ENCODE results near the gene PLB1.

GRCh38 chr2:28516950-28517349 lies 21.1 kb downstream of the PLB1 start:
- no peak for TF ChIP-seq CEBPG (CRISPR knock-in tag; IDR thresholded peaks at IDR 0.05)
- no peak for TF ChIP-seq CEBPG (tag; conservative IDR thresholded peaks at IDR 0.05 in 1 of 2, IDR thresholded peaks at IDR 0.05 in 1 of 2)
- TF ChIP-seq TAF7 (tag; IDR thresholded peaks at IDR 0.05), result no peak
- TF ChIP-seq, protein P1, sequence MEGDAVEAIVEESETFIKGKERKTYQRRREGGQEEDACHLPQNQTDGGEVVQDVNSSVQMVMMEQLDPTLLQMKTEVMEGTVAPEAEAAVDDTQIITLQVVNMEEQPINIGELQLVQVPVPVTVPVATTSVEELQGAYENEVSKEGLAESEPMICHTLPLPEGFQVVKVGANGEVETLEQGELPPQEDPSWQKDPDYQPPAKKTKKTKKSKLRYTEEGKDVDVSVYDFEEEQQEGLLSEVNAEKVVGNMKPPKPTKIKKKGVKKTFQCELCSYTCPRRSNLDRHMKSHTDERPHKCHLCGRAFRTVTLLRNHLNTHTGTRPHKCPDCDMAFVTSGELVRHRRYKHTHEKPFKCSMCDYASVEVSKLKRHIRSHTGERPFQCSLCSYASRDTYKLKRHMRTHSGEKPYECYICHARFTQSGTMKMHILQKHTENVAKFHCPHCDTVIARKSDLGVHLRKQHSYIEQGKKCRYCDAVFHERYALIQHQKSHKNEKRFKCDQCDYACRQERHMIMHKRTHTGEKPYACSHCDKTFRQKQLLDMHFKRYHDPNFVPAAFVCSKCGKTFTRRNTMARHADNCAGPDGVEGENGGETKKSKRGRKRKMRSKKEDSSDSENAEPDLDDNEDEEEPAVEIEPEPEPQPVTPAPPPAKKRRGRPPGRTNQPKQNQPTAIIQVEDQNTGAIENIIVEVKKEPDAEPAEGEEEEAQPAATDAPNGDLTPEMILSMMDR (IDR thresholded peaks at IDR 0.05 in 2 of 3, conservative IDR thresholded peaks at IDR 0.05 in 1 of 3; ENCODE audit: insufficient read depth in 2 of 3, low read depth in 1 of 3, low read length in 3 of 3), result no peak
- TF ChIP-seq REST (IDR thresholded peaks at IDR 0.05; ENCODE audit: borderline replicate concordance), result no peak
- 0 out of 2 replicates have a peak, but pooled peaks have one; percentile 53 for TF ChIP-seq REST (CRISPR knock-in tag; IDR thresholded peaks at IDR 0.05; ENCODE audit: low read depth)
- TF ChIP-seq SREBF1 (IDR thresholded peaks at IDR 0.05; ENCODE audit: borderline replicate concordance, low read depth, low read length), result no peak
- TF ChIP-seq FOXK1 (CRISPR knock-in tag; IDR thresholded peaks at IDR 0.05; ENCODE audit: borderline replicate concordance), result no peak
- TF ChIP-seq YY1 (IDR thresholded peaks at IDR 0.05; ENCODE audit: borderline replicate concordance in 1 of 3, control insufficient read depth in 1 of 3, extremely low read depth in 1 of 3, insufficient read depth in 3 of 3, insufficient read length in 1 of 3, insufficient replicate concordance in 2 of 3, low read depth in 1 of 3, low read length in 2 of 3), result no peak
- TF ChIP-seq FOXM1 (IDR thresholded peaks at IDR 0.05; ENCODE audit: low read depth), result peak; percentile 92; the same call in 1 of the 2 replicates
- no peak for TF ChIP-seq FOXM1 (CRISPR knock-in tag; IDR thresholded peaks at IDR 0.05; ENCODE audit: low read depth)
- TF ChIP-seq TEAD4 (IDR thresholded peaks at IDR 0.05; ENCODE audit: low read length), result peak; percentile 96
- no peak for TF ChIP-seq TEAD4 (CRISPR knock-in tag; IDR thresholded peaks at IDR 0.05; ENCODE audit: borderline replicate concordance)

All from K562 (cell line).